Activated naive CD4-positive, alpha-beta T cell treated with anti-CD3 and anti-CD28 coated beads, Interleukin-2, amount 50 U/mL, for 16 hours (primary cell): Measurements from ENCODE around the gene ELOVL3.
A peak's percentile ranks its signal among the peaks of the same experiment; 100 is the strongest.
"Not testable (repeated sequence)": the region's sequence is repeated elsewhere in the genome, so short reads cannot be mapped to it uniquely, and the experiment has no call there.

Experiments used
- DNase-seq: peaks from one replicate; pipeline ENCODE4 v3.0.0-alpha.2; 2020

ELOVL3 gene

DNA sequence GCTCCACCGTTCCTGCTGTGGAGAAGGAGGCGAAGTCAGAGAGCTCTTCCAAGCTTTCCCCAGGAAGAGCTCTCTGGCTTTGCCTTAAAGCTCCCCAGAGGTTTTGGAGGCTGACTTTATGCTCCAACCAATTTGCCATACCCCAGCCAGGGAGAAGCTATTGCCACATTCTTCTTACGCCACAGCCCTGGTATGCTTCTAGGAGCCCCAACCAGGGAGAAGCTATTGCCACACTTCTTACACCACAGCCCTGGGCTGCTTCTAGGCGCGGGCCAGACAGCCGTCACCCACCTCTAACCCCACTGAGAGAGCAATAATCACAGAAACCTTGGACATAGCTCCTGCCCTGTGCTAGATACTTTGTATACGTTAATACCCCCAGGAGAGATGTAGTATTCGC, 951 bp downstream of the ELOVL3 start:
- DNase-seq: no peak

DNA sequence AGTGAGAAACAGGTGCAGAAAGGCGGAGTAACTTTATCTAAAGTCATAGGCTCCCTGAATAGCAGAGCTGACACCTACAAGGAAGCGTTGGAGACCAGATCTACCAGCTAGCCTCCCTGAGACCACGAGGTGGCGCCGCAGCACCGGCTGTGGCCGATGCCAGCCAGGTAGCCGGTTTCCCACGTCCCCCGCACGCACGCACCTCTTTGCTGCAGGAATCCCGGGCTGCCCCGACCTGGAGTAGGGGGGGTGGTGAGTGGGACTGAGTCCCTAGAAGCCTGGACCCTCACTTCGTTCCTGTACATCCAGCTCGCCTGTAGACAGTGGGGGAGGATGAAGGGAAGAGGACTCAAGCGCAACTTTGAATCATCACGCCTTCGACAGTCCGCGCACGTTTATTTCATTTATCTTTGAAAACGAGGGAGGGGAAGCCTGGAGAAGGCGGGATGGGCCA, 3.7 kb downstream of the ELOVL3 start:
- peak; percentile 89 for DNase-seq

DNA sequence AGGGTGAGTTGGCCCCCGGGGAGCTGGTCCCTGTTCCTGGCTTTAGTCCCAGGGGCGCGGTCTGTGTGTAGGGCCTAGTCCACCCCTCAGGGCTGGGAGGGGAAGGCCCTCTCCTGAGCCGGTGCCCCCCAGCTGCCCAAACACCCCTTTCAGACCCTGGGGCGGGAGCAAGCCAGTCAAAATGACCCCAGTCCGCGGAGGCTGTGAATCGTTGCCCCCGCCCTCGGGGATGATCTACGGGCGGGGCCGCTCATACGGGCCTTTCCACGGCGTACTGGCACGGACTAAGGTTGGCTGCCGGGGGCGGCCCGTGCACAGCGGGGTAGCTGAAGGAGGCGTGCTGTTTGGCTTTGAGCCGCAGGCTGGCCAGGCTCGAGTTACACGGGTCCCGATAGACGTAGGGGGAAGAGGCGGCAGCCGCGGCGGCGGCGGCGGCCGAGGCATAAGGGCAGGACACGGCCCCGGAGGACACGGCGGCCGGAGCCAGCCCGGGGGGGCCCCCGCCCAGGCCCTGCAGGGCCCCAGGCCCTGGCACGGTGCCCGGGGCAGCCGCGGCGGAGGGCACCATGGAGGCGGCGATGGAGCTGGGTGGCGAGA, 4.3 kb downstream of the ELOVL3 start:
- peak; percentile 47 for DNase-seq

DNA sequence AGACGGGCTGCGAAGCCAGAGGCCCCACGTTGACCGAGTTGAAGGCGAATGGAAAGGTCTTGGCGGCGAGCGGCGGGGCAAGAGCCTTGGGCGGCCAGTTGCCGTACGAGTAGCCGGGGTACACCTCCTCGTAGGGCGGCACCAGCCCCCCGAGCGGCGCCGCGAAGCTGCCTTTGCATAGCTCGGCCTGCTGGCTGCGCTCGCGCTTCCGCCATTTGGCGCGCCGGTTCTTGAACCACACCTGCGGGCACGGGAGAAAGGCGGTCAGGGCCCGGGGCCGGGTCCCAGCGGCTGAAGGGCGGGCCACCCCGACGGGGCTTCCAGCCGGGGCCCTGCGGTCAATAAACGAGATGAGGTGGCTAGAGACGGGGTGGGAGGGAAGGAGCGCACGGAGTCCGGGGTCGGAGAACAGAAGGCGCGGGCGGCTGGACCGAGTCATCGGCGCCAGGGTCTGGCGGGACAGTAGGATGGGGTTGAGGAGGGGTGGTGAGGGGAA, 4.8 kb downstream of the ELOVL3 start:
- DNase-seq: peak; percentile 48

DNA sequence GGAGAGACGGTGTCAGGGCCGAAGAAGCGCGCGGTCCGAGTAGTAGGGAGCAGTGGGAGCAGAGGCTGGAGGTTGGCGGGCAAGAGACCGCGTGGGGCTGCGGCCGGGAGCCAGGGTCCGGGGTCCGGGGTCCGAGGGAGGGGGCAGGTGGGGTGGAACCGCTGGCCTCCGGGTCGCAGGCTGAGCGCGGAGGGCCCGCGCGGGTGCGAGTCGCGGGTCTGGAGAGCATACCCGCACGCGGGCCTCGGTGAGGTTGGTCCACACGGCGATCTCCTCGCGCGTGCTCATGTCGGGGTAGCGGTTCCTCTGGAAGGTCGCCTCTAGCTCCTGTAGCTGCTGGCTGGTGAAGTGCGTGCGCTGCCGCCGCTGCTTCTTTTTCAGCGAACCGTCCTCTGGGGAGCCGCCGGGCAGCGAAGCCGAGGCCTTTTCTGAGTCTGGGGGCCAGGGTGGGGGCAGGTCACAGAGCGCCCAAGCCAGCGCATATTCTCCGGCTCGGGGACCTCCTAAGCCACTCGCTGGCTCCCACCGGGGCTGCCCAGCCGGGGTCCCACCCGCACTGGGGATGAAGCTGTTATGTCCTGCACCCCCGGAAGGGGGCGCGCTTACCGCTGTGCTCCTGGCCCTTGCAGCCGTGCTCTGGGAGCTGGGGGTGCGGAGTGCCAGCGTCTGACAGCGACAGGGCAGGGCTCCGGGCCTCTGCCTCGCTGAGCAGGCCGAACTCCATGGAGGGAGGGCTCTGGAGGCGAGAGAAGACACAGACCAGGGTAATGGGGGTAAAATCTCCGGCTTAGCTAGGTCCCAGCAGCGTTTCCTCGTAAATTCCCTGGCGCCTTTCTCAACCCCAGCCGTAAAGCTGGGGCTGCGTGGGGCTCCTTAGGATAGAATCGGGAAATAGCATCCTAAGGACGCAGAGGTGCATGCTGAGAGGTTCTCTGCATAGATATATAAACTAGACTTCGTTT, 5.5 kb downstream of the ELOVL3 start:
- DNase-seq: peak; percentile 74

DNA sequence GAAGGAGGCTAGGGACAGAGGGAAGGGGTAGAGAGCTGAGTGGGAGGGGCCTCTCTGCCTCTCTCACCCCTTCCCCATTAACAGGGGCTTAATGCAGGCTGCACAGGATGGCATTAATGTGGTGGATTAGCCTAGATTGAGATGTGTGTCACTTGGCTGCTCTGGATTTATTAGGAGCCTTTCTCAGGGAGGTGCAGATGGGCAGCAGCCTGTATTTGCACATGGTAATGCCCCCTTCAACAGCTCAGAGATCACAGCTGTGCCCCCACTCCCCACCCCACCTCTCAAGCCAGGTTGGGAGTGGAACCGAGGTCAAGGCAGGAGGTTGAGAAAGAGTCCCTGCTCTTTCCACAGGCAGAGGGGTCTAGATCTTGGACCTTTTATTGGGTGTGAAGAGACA, 7.9 kb downstream of the ELOVL3 start:
- no peak for DNase-seq

DNA sequence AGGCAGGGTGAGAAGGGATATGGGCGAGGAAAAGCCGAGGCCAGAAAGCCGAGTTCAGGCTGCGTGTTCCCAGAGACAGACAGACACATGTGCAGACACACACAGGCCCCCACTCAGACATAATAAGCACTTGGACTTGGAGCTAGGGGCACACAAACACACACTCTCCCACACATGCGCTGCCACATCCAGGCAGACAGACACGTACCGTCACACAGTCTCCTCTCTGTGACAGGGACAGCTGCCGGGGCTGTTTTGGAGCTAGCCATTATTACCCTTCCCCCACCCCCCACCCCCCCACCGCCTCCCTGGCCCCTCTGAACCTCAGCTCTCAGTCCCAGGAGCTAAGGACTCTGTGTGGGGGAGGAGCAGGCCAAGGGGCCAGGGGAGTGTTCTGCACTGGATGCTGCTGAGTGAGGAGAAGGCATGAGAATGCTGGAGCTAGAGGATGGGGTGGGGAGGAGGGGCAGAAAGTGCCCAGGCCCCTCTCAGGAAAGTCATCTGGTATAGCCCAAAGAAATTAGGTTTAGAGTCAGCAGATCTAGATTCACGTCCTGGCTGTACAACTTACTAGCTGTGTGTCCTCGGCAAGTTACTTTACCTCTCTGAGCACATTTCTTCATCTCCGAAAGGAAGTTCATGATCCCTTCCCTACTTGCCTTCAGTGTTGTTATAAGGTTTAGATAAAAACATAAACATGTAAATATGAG, 8.9 kb downstream of the ELOVL3 start:
- no peak for DNase-seq

DNA sequence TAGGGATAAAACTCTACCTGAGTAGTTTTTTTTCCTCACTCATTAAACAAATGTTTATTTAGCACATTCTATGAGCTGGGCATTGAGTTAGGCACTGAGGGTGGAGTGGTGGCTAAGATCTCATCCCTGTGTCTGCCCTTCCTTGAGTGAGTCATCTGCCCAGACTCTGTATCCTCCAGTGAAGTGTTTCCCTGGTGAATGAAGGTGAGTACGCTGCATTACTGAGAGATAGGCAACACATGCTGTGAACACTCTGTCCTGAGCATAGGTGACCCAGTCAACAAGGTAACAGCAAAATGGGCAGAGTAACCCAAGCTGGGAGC, 9.5 kb downstream of the ELOVL3 start:
- no peak for DNase-seq

DNA sequence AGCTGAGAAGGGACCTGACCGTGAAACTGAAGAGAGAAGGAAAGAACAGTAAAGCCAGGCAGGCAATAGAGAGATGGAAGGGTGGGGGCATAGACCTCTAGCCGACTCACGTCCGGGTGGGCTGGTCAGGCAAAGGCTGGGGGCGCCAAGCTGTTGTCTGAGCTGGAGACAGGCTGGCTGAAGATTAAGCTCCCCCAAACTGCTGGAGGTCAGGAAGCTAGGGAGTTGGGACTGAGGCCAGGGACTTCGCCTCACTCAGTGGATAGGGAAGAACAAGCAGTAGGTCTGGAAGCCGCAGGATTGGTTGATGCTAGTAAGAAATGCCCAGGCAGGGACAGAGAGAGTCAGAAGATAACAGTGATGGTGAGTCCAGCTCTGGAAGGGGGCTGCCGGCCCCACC, 9.9 kb downstream of the ELOVL3 start:
- DNase-seq: no peak

DNA sequence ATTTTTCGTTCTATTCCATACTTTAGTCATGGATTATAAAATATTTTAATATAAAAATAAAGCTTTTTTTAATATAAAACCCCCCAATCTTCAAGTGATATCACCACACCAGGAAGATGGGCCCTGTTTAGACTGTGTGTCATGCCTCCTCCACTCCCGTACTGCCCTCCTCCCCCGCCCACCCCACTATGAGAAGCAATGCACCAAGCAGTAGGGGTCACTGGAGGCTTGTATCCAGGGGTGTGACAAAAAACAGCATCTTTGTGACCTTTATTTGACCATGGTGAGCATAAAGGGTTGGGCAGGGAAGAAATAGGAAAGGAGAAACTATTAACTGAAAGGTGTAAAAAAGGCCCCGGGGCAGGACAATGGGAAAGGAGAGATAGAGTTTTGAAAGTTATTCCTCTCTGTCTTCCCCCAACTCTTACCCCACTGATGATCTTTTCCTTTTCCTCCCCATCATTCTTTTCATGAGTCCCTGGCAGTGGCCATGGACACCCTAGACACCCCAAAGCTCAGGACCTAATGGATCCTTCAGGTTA, 11.7 kb downstream of the ELOVL3 start:
- DNase-seq: no peak

DNA sequence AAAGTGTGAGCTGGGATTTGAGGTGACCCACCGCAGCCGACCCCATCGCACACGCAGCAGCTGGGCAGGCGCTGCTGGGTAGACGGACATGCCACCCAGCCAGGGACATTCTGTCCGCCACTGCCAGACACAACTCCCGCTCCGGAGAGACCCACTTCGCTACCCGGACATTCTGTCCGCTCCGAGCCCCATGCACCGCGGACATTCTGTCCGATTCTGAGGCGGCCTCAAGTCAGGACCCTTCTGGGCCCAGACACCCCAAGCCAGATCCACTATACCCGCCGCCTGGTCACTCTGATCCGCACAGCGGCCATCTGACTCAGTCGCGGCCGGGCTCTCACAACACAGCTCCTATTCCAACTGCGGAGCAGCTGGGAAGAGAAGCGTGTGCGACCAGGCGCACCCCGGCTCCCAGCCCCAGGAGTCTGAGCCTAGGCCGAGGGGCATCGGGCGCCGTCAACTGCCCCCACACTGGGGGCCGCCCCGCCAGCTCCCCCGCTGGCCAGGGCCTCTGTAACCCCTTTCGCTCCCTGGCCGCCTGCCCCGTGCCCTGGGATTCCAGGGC, 14.4 kb downstream of the ELOVL3 start:
- no peak for DNase-seq

DNA sequence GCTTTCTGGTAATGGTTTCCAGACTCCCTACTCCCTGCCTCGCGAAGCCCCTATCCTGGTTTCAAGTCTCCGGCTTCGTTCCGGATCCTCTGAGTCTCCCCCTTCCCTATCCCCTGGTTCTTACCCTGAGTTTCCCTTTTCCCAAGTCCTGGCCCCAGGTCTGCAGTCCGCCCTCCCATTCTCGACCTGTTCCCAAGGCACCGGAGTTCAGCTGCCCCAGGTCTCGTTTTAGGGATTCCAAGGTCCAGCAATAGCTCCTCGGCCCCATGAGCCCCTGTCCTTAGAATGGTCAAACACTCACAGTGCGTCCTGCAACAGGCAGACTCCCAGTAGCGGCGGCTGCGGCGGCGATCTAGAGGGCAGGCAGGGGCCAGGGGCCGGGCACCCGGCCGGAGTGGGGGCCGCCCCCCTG, 14.9 kb downstream of the ELOVL3 start:
- DNase-seq: no peak

DNA sequence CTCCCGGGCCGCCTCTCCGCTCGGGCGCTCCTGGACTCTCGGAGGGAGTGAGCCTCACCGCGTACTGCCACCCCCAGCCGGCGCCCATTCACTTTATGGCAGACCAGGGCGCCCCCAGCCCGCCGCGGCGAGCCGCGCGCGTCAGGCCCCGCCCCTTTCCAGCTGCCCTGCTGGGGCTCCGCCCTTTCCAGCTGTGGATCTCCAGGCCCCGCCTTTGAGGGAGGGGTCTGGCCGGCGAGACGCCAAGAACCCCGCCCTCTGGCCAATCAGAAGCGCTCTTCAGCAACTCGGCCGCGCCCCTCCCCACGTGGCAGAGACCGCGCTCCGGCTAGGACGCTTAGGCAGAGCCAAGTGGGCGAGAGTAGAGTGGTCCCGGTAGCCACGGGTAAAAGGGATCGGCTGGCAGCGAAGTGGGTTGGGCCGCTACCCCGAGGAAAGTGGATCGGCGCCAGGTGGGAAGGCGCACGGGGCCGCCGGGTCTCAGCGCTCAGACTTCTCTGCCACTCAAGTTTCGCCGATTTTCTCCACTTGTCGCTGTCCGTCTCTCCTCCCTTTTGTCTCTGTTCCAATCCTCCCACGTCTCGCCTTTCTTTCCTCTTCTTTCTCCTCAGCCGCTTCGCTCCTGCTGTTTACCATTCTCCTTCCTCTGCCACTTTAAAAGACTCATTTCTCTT, 15.5 kb downstream of the ELOVL3 start, which contains the start of gene PITX3:
Gene PITX3, minus strand, starts transcription at position 69 of the 674 bp plus-strand sequence. CDS start 9,432 bp downstream, outside the sequence.
- DNase-seq: peak; percentile 91

DNA sequence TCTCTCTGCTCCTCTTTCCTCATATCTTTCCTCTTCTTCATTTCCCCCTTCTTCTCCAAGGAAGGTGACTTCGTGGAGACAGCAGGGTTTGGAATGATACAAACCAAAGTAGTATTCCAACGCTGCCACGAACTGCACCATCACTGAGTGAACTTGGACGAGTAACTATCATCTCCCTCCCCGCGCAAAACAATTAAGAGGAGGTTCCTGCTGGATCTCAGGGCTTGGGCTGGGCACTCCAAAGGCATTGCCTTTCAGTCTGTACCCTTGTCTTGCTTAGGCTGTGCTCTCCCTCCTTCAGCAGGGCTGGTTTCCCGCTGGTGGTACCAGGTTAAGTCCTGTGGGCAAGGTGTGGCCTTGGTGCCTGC, 16.0 kb downstream of the ELOVL3 start:
- DNase-seq: no peak

DNA sequence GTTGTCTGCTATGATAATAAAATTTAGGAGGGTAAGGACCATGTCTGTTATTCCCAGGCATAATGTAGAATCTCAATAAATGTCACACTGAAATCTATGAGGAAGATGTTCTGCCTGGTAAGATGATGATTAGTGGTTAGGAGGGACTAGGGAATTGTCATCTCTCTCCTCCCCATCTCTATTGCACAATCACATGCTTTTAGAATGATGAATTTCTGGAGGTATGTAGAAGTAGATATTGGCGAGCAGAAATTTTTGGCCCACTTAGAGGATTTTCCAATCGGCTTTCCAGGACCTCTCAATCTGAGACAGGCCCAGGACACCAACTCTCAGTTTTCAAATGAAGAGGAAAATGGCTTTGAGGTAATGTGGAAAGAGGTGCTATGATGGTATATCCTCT, 17.2 kb downstream of the ELOVL3 start:
- no peak for DNase-seq

DNA sequence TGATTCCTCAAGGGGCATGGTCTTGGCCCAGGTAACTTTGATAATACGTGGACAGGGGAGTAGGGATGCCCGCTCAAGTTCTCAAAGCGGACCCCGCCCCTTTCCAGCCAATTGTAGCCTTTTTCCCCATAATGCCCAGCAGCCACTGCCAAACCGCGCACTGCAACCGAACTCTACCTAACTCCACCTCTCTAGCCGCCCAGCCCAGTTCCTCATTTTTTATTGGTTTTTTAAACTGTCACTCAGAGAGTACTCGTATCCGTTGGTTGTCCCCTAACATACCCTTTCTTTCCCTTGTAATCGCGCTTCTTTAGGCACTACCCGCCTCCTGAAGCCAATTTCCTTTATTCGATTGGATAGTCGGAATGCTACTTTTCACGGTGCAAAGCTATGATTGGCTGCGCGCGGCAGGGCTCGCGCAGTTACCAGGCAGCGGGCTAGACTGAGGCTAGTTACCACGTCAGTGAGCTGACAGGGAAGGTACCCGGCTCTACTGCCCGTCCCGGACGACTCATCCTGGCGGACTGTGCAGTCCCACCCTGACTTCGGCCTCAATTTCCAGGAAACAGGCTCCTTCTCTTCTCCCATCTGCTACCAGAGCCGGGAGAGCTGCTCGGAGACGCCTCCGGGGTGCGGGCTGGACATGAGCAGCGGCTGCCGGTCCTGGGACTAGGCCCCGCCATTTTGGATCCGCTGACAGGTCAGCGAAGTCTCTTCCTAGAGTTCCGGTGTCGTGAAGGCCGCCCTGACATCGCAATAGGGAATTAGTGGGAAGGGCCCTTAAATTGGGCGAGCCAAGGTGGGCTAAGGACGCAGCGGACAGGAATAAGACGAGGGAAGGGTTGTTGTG, 19.2 kb downstream of the ELOVL3 start, which contains the start of gene GBF1:
Gene GBF1, plus strand, starts transcription at position 451 of the 850 bp plus-strand sequence. CDS start 13,407 bp downstream, outside the sequence.
- DNase-seq: peak; percentile 86

DNA sequence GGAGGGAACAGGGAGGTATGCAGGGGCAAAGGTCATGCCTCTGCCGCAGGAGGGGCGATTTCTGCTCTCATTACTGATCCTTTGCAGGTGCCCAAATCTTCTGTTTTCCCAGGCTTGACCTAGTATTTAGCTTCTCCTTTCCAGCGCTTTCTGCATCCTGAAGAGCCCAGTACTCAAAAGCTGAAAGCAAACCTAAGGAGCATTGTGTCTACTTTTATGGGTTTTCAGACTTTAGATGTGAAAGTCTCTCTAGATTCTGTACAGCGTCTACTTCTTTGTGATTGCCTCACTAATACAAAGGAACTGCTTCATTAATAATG, 19.8 kb downstream of the ELOVL3 start:
- DNase-seq: no peak

DNA sequence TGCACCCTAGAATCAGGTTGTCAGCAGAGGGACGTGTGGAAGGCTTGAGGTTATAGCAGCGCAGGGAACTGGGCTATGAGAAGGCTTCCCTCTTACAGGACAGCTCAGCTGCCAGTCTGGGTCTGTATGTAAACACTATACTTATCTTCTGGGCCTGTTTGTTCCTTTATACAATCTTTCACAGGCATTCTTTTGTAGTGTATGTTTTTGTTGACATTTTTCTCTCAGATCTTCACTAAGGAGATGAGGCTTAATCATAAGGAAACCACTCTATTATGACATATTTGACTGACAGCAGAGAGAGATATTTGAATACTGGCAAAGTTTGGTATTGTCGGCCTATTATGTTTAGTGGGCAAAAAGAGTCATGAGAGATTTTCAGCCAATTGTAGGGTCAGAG, 20.2 kb downstream of the ELOVL3 start:
- DNase-seq: no peak

DNA sequence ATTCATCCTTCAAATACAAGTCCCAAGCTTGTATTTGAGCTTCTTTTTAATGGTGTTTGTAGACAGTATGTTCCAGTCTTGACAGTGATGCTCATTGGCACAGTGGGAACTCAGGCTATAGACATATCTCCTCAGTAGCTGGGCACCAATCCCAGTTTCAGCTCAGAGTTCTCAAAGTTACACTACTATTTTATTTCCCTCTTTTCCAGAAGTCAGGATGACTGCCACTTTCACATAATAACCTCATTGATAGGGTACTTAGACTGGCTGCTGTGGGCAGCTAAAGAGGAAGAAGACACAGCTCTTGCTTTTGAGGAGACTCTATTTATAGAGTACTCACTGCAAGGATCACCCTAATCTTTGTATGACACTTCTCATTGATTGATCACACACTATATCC, 21.6 kb downstream of the ELOVL3 start:
- DNase-seq: no peak

DNA sequence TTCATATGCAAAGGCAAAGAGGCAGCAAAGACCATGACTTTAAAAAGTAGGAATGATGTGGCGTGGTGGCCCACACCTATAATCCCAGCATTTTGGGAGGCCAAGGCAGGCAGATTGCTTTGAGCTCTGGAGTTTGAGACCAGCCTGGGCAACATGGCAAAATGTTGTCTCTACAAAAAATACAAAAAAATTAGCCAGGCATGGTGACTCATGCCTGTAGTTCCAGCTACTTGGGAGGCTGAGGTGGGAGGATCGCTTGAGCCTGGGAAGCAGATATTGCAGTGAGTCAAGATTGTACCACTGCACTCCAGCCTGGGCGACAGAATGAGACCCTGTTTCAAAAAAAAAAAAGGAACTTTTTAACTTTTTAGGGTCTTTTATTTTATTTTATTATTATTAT, 26.4 kb downstream of the ELOVL3 start:
- DNase-seq: not testable (repeated sequence)

DNA sequence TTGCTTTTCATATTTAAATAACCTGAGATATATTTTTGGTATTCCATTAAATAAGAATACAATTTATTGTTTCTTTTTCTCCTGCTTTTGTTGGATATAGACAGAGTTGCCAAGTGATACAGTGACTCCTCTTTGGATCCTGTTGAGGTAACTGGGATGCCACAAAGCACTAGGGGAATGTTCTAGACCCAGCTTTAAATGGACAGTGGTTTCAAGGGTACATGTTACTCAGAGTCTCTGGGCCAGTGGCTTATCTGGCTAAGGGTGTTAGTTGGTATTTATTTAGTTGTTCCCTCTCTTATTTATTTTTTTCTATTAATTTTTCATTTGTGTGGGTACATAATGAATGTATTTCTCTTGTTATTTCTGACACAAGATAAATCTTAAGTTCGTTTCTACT, 28.3 kb downstream of the ELOVL3 start:
- DNase-seq: no peak
